GM18517 (cell line): Measurements from ENCODE around the gene PCDHA1.
"Not testable (repeated sequence)": the region's sequence is repeated elsewhere in the genome, so short reads cannot be mapped to it uniquely, and the experiment has no call there.

ENCODE experiments used
- ATAC-seq: cut with Tn5 transposase; IDR thresholded peaks from one replicate; pipeline ENCODE4 v1.9.1; 2021; ENCODE audit warnings: mild to moderate bottlenecking, moderate library complexity; ENCODE audit not compliant: unreplicated experiment

The PCDHA1 gene

GRCh38 chr5:140849831-140850634 is 64.1 kb downstream of the PCDHA1 start:
- not testable (repeated sequence) for ATAC-seq

DNA sequence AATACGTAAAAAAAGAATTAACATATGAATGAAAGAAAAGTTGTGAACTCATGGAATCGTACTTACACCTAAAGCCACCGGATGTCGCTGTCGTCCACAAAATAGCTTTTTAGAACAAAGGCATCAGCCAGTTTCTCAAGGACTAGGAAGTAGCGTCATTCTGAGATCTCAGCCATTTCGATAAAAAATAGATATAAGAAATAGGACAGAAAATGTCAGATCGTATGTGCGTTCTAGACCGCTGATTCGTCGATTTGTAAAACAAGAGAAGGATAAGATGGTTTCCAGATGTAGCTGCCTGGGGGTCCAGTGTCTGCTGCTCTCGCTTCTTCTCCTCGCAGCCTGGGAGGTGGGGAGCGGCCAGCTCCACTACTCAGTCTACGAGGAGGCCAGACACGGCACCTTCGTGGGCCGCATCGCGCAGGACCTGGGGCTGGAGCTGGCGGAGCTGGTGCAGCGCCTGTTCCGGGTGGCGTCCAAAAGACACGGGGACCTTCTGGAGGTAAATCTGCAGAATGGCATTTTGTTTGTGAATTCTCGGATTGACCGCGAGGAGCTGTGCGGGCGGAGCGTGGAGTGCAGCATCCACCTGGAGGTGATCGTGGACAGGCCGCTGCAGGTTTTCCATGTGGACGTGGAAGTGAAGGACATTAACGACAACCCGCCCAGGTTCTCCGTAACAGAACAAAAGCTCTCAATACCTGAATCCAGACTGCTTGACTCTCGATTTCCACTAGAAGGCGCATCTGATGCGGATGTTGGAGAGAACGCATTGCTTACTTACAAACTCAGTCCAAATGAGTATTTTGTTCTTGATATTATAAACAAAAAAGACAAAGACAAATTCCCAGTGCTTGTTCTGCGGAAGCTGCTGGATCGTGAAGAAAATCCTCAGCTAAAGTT is 70.1 kb downstream of the PCDHA1 start, which contains the start of gene PCDHA10:
PCDHA10 (plus strand) TSS at position 126 of the 903 bp plus-strand sequence; CDS start at position 278, 152 bp downstream.
- no peak for ATAC-seq

DNA sequence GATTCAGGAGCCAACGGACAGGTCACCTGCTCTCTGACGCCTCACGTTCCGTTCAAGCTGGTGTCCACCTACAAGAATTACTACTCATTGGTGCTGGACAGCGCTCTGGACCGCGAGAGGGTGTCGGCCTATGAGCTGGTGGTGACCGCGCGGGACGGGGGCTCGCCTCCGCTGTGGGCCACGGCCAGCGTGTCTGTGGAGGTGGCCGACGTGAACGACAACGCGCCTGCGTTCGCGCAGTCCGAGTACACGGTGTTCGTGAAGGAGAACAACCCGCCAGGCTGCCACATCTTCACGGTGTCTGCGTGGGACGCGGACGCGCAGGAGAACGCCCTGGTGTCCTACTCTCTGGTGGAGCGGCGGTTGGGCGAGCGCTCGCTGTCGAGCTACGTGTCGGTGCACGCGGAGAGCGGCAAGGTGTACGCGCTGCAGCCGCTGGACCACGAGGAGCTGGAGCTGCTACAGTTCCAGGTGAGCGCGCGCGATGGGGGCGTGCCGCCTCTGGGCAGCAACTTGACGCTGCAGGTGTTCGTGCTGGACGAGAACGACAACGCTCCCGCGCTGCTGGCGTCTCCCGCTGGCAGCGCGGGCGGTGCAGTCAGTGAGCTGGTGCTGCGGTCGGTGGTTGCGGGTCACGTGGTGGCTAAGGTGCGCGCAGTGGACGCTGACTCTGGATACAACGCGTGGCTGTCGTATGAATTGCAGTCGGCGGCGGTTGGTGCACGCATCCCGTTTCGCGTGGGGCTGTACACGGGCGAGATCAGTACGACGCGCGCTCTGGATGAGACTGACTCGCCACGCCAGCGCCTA is 71.4 kb downstream of the PCDHA1 start:
- ATAC-seq, result no peak

- ATAC-seq, result no peak
These were observed 72.0 kb downstream of the PCDHA1 start for GRCh38 chr5:140857987-140858240.

GRCh38 chr5:140862441-140863295 is 76.7 kb downstream of the PCDHA1 start:
- no peak for ATAC-seq

DNA sequence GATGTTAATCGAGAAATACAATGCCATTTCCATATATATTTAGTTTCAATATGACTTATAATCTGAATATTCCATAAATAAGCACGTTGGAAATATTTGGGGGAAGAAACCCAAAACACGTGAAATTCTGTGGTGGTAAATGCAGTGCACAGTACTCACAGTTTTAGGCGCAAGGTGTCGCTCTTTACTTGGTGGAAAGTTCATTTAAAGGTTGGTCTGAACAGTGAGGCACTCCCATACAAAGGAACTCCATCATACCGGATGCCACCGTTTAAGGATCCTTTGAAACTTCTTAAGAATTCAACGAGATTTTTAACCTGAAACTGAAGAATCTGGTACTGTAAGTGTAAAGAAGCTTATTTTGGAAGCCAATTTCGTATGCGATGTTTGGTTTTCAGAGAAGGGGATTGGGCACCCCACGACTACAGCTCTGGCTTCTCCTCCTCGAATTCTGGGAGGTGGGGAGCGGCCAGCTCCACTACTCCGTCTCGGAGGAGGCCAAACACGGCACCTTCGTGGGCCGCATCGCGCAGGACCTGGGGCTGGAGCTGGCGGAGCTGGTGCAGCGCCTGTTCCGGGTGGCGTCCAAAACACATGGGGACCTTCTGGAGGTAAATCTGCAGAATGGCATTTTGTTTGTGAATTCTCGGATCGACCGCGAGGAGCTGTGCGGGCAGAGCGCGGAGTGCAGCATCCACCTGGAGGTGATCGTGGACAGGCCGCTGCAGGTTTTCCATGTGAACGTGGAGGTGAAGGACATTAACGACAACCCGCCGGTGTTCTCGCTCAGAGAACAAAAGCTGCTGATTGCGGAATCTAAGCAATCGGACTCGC is 83.0 kb downstream of the PCDHA1 start, which contains the start of gene PCDHA11:
PCDHA11 (plus strand) TSS at position 237 of the 834 bp plus-strand sequence; CDS start at position 384, 147 bp downstream.
- no peak for ATAC-seq

- no peak for ATAC-seq
These were observed 83.6 kb downstream of the PCDHA1 start for GRCh38 chr5:140869555-140869886.

GRCh38 chr5:140870221-140871201 is 84.6 kb downstream of the PCDHA1 start:
- no peak for ATAC-seq

- no peak for ATAC-seq
These were observed 89.4 kb downstream of the PCDHA1 start, which contains the start of gene PCDHA12 for GRCh38 chr5:140875085-140876065. PCDHA12 (plus strand) TSS chr5:140875308; CDS start chr5:140875473, 165 bp downstream.

GRCh38 chr5:140876541-140877261 is 90.8 kb downstream of the PCDHA1 start:
- not testable (repeated sequence) for ATAC-seq

GRCh38 chr5:140877262-140877581 is 91.3 kb downstream of the PCDHA1 start:
- ATAC-seq, result no peak

- ATAC-seq, result no peak
These were observed 96.1 kb downstream of the PCDHA1 start, which contains the start of gene PCDHA13 for GRCh38 chr5:140881889-140882590. PCDHA13 (plus strand) TSS chr5:140882124; CDS start chr5:140882269, 145 bp downstream.

GRCh38 chr5:140882591-140882899 is 96.6 kb downstream of the PCDHA1 start:
- ATAC-seq, result no peak

- ATAC-seq, result no peak
These were observed 97.4 kb downstream of the PCDHA1 start for GRCh38 chr5:140883373-140883772.

DNA sequence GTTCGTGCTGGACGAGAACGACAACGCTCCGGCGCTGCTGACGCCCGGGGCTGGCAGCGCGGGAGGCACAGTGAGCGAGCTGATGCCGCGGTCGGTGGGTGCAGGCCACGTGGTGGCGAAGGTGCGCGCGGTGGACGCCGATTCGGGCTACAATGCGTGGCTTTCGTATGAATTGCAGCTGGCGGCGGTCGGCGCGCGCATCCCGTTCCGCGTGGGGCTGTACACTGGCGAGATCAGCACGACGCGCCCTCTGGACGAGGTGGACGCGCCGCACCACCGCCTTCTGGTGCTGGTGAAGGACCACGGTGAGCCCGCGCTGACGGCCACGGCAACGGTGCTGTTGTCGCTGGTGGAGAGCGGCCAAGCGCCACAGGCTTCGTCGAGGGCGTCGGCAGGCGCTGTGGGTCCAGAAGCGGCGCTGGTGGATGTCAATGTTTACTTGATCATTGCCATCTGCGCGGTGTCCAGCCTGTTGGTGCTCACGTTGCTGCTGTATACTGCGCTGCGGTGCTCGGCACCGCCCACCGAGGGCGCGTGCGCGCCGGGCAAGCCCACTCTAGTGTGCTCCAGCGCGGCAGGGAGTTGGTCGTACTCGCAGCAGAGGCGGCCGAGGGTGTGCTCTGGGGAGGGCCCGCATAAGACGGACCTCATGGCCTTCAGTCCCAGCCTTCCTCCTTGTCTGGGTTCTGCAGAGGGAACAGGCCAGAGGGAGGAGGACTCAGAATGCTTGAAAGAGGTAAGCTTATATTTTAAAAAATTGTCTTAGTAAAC is 98.2 kb downstream of the PCDHA1 start:
- ATAC-seq, result no peak
